ENCODE data around the gene GOLGA7B.
A peak's percentile ranks its signal among the peaks of the same experiment; 100 is the strongest.

GOLGA7B gene

DNA sequence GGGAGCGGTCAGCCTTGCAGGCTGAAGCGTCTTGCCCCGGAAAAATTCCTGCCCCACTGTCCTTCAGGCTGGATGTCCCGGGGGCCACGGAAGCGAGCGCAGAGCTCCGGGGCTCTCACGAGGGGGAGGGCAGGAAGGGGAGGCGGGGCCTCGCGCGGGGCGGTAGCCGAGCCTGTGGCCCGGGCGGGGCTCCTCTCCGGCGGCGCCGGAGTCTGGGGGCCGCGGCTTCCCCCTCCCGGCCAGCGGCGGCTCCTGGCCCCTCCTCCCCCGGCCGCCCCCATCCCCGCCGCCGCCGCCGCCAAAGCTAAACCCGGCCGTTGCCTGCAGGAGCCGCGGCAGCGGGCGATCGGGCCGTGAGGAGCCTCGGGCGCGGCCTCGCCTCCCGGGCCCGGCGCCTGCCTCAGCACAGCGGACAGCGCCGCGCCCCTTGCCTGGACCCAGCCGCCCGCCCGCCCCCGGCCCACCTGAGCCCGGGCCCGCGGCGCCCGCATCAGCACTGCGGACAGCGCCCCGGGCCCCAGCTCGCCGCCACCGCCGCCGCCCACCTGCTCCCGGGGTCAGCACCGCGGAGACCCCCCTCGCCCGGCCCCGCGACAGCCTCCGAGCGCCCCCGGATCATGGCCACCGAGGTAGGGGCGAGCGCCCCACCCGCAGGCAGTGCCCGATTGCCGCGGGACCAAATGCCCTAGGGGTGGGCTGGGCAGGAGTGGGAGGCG is at the start of gene GOLGA7B:
Gene GOLGA7B, plus strand, starts transcription at position 157 of the 716 bp plus-strand sequence. Its CDS starts 461 bp downstream, at position 618.
- H3K27ac ChIP-seq (ENCODE audit: low read depth, low read length) = no peak within 1 kb of the TSS
- peak within 1 kb of the TSS; percentile 64 for H3K4me3 ChIP-seq (ENCODE audit: low read depth, low read length)
- H3K4me1 ChIP-seq (ENCODE audit: control insufficient read depth, insufficient read depth, low read length) = no peaks in the 10 kb centered on the region
- H3K9me3 ChIP-seq (ENCODE audit: control insufficient read depth, insufficient read depth, low read length) = no peaks in the 10 kb centered on the region
- no peaks in the 10 kb centered on the region for H3K36me3 ChIP-seq (ENCODE audit: control insufficient read depth, insufficient read depth, low read length)
- H3K9ac ChIP-seq (ENCODE audit: low read depth, low read length) = no peak within 1 kb of the TSS
- H3K27me3 ChIP-seq (ENCODE audit: control insufficient read depth, insufficient read depth, low read length) = peaks cover 32% of the 10 kb centered on the region

DNA sequence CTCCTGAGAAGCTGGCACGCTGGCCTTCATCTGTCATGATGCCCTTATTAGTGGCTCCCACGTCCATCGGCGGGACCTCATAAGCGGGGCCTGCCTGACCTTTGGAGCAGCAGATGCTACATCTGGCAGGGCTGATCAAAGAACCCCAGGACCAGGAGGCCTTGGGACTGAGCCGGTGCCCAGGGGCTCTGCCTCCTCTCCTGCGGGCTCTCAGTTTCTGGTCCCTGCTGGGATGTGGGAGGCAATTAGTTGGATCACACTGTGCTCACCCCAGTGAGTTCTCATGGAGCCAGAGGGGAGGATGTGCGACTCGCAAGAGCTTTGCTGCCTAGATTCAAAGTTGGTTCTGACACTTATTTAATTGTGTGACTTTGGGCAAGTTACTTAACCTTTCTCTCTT is 49.2 kb upstream of the GOLGA7B start:
- H3K4me1 ChIP-seq (ENCODE audit: control insufficient read depth, insufficient read depth, low read length) = peaks cover 3% of the 10 kb centered on the region; the same call in 1 of the 2 replicates
- no peaks in the 10 kb centered on the region for H3K27me3 ChIP-seq (ENCODE audit: control insufficient read depth, insufficient read depth, low read length)
- no peak overlapping the region for H3K27ac ChIP-seq (ENCODE audit: low read depth, low read length)
- no peaks in the 10 kb centered on the region for H3K36me3 ChIP-seq (ENCODE audit: control insufficient read depth, insufficient read depth, low read length)
- H3K9me3 ChIP-seq (ENCODE audit: control insufficient read depth, insufficient read depth, low read length) = peaks cover 8% of the 10 kb centered on the region; the same call in 1 of the 2 replicates
- H3K9ac ChIP-seq (ENCODE audit: low read depth, low read length) = no peak overlapping the region
- H3K4me3 ChIP-seq (ENCODE audit: low read depth, low read length) = no peak overlapping the region

DNA sequence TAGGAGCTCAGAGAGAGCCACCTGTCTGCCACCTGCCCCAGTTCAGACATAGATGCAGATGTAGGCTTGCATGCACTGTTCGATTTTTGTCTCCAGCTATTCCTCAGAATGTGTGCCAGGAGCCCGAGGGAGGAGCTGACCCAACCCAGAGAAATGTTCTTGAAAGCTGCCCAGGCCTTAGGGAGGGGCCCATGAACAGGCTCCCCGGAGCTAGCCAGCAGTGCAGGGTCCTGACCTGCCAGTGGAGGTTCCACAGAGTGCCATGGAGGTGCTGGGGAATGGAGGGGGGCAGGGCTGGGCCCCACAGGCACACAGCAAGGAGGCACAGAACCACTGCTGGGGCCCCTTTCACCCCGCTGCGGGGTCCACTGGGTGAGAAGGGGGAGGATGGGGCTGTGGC is 48.2 kb upstream of the GOLGA7B start:
- peaks cover 8% of the 10 kb centered on the region; the same call in 1 of the 2 replicates for H3K9me3 ChIP-seq (ENCODE audit: control insufficient read depth, insufficient read depth, low read length)
- no peak overlapping the region for H3K27ac ChIP-seq (ENCODE audit: low read depth, low read length)
- no peak overlapping the region for H3K9ac ChIP-seq (ENCODE audit: low read depth, low read length)
- H3K27me3 ChIP-seq (ENCODE audit: control insufficient read depth, insufficient read depth, low read length) = no peaks in the 10 kb centered on the region
- H3K36me3 ChIP-seq (ENCODE audit: control insufficient read depth, insufficient read depth, low read length) = no peaks in the 10 kb centered on the region
- H3K4me3 ChIP-seq (ENCODE audit: low read depth, low read length) = no peak overlapping the region
- peaks cover 12% of the 10 kb centered on the region for H3K4me1 ChIP-seq (ENCODE audit: control insufficient read depth, insufficient read depth, low read length)

DNA sequence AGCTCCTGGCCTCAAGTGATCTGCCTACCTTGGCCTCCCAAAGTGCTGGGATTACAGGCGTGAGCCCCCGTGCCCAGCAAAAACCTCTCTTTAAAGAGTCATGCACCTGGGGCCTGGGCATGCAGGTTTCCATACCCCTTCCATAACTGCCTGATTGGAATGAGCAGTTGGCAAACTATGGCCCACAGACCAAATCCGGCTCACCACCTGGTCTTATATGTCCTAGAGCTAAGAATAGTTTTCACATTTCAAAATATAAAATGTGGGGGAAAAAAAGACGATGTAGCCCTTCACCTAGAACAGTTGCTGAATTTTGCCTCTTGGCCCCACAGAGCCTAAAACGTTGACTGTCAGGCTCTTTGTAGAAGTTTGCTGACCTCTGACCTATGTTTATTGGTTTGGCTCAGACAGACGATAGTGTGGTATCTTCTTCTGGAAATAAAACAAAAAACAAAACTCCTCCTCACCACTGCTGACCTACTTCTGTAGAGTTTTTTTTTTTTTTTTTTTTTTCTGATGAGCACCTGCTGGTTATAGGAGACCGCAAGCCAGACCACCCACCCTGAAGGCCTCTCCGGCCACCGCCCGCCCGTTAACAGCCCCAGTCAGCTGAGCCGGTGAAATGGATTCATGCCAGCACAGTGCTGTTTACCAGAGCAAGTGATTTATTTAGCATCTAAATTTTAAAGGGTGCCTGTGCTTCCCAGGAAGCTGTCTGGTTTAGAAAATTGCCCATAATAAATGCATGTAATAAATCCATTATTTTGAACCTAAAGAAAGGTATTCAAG is 44.4 kb upstream of the GOLGA7B start:
- H3K27me3 ChIP-seq (ENCODE audit: control insufficient read depth, insufficient read depth, low read length) = no peaks in the 10 kb centered on the region
- no peaks in the 10 kb centered on the region for H3K9me3 ChIP-seq (ENCODE audit: control insufficient read depth, insufficient read depth, low read length)
- H3K36me3 ChIP-seq (ENCODE audit: control insufficient read depth, insufficient read depth, low read length) = no peaks in the 10 kb centered on the region
- H3K4me1 ChIP-seq (ENCODE audit: control insufficient read depth, insufficient read depth, low read length) = peaks cover 13% of the 10 kb centered on the region
- H3K4me3 ChIP-seq (ENCODE audit: low read depth, low read length) = no peak overlapping the region
- no peak overlapping the region for H3K27ac ChIP-seq (ENCODE audit: low read depth, low read length)
- H3K9ac ChIP-seq (ENCODE audit: low read depth, low read length) = no peak overlapping the region

DNA sequence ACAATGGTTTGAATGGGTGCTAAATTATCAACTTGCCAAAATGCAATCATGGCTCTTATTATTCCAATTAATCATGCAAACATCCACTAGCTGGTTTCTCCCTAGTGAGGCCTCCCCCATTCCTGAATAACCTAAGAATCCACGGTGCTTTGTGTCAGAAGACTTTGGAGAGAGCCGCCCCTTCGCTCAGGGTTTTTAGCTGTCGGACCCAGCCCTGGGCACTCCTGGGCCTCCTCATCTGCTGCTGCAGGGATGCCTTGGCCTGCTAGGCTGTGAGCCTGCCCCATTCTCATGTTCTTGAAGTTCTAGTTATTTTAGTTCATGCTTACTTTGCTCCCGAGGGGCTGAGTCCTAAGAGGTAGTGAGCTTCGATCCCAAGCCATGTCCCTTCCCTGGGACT is 43.7 kb upstream of the GOLGA7B start:
- no peak overlapping the region for H3K27ac ChIP-seq (ENCODE audit: low read depth, low read length)
- H3K9me3 ChIP-seq (ENCODE audit: control insufficient read depth, insufficient read depth, low read length) = no peaks in the 10 kb centered on the region
- no peak overlapping the region for H3K9ac ChIP-seq (ENCODE audit: low read depth, low read length)
- no peak overlapping the region for H3K4me3 ChIP-seq (ENCODE audit: low read depth, low read length)
- peaks cover 13% of the 10 kb centered on the region for H3K4me1 ChIP-seq (ENCODE audit: control insufficient read depth, insufficient read depth, low read length)
- H3K36me3 ChIP-seq (ENCODE audit: control insufficient read depth, insufficient read depth, low read length) = no peaks in the 10 kb centered on the region
- H3K27me3 ChIP-seq (ENCODE audit: control insufficient read depth, insufficient read depth, low read length) = no peaks in the 10 kb centered on the region

DNA sequence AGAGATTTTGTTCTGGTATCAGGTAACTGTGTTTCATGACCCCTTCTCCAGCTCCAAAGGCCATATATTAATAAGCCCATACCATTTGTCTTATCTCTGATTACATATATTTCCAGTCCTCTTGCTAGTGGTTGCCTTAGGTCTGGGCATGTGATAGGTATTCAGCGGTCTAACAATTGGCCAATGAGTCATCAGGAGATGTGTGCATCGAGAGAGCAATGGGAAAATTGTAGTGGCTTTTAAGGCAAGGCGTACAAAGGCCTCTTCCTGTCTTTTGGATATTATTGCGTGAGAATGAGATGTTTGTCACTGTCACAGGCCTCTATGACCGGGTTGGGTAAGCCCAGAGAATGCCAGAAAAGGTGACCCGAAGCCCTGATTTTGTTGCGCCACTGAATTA is 39.2 kb upstream of the GOLGA7B start:
- H3K9ac ChIP-seq (ENCODE audit: low read depth, low read length) = no peak overlapping the region
- H3K36me3 ChIP-seq (ENCODE audit: control insufficient read depth, insufficient read depth, low read length) = no peaks in the 10 kb centered on the region
- H3K4me3 ChIP-seq (ENCODE audit: low read depth, low read length) = no peak overlapping the region
- no peaks in the 10 kb centered on the region for H3K27me3 ChIP-seq (ENCODE audit: control insufficient read depth, insufficient read depth, low read length)
- no peaks in the 10 kb centered on the region for H3K9me3 ChIP-seq (ENCODE audit: control insufficient read depth, insufficient read depth, low read length)
- H3K27ac ChIP-seq (ENCODE audit: low read depth, low read length) = no peak overlapping the region
- H3K4me1 ChIP-seq (ENCODE audit: control insufficient read depth, insufficient read depth, low read length) = peaks cover 12% of the 10 kb centered on the region

DNA sequence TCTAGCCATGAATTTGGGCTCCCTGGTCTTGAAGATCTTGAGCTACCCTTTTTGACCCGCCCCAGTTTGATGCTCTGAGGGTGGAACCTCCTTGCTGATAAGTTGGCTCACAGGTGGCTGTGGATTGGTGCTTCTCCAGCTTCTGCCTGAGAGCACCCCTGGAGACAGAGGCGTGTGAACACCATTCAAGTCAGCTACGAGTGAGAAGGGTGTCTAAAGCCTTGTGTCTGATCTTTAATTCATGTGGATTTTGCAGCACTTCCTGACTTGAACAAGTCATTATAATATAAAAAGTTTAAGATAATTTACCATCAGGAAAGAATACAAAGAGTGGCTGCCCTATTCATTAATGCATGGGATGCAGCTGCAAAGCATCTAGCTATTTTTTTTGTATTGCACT is 37.7 kb upstream of the GOLGA7B start:
- H3K27ac ChIP-seq (ENCODE audit: low read depth, low read length) = no peak overlapping the region
- H3K9ac ChIP-seq (ENCODE audit: low read depth, low read length) = no peak overlapping the region
- H3K9me3 ChIP-seq (ENCODE audit: control insufficient read depth, insufficient read depth, low read length) = no peaks in the 10 kb centered on the region
- H3K36me3 ChIP-seq (ENCODE audit: control insufficient read depth, insufficient read depth, low read length) = no peaks in the 10 kb centered on the region
- no peak overlapping the region for H3K4me3 ChIP-seq (ENCODE audit: low read depth, low read length)
- 0 out of 2 replicates have a peak, but pooled peaks cover 3% of the 10 kb centered on the region for H3K4me1 ChIP-seq (ENCODE audit: control insufficient read depth, insufficient read depth, low read length)
- no peaks in the 10 kb centered on the region for H3K27me3 ChIP-seq (ENCODE audit: control insufficient read depth, insufficient read depth, low read length)

DNA sequence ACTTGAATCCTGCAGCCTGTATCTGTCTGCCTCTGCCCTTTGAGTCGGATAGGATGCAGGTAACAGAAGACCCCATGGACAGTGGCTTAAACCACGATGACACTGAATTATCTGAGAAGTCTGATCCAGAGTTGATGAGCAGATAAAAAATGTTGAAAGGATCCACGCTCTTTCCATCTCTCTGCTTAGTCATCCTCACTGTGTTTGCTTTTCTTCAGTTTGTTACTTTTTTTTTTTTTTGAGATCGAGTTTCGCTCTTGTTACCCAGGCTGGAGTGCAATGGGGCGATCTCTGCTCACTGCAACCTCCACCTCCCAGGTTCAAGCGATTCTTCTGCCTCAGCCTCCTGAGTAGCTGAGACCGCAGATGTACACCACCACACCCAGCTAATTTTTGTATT is 36.9 kb upstream of the GOLGA7B start:
- no peaks in the 10 kb centered on the region for H3K9me3 ChIP-seq (ENCODE audit: control insufficient read depth, insufficient read depth, low read length)
- no peaks in the 10 kb centered on the region for H3K36me3 ChIP-seq (ENCODE audit: control insufficient read depth, insufficient read depth, low read length)
- H3K9ac ChIP-seq (ENCODE audit: low read depth, low read length) = no peak overlapping the region
- H3K4me3 ChIP-seq (ENCODE audit: low read depth, low read length) = no peak overlapping the region
- H3K27ac ChIP-seq (ENCODE audit: low read depth, low read length) = no peak overlapping the region
- 0 out of 2 replicates have a peak, but pooled peaks cover 3% of the 10 kb centered on the region for H3K4me1 ChIP-seq (ENCODE audit: control insufficient read depth, insufficient read depth, low read length)
- no peaks in the 10 kb centered on the region for H3K27me3 ChIP-seq (ENCODE audit: control insufficient read depth, insufficient read depth, low read length)

DNA sequence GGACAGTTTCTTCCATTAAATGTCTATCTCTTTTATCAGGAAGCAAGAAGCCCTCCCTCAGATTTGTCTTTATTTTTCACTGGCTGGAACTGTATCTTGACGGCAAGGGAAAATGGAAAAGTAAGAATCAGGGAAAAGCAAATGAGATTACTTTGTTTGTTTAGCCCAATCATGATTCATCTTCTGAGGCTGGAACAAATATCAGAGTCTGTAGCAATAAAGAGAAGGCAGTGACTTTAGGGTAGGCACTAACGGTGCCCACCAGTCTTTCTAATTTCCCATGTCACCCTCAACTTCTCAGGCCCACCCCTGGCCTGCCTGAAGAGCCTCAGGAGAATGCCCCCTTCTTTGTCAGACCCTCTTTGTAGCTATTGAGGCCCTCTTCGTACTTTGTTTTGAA is 36.3 kb upstream of the GOLGA7B start:
- H3K4me3 ChIP-seq (ENCODE audit: low read depth, low read length) = no peak overlapping the region

DNA sequence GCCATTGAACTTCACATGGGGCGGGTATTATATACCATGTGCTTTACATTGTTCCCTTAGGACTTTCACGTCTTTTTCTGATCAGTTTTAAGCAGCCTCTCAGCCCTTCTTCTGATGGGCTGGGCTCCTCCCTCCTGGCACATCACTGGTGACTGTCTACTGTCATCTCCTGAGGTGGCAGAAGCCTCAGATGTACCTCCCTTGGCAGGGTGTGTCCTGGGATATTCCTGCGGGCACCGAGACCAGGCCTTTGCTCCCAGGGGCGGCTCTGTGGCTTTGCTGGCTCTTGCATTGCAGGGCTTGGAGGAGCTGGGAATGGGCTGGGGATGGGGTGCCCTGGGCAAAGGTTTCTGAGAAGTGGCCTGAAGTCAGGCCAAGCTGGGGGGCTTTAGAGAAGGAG is 34.6 kb upstream of the GOLGA7B start:
- Histone ChIP-seq H3K27me3 (ENCODE audit: control insufficient read depth, insufficient read depth, low read length) (no peaks in the 10 kb centered on the region), H3K27ac (ENCODE audit: low read depth, low read length) (no peak overlapping the region), H3K4me1 (ENCODE audit: control insufficient read depth, insufficient read depth, low read length) (0 out of 2 replicates have a peak, but pooled peaks cover 3% of the 10 kb centered on the region), H3K9me3 (ENCODE audit: control insufficient read depth, insufficient read depth, low read length) (no peaks in the 10 kb centered on the region), H3K9ac (ENCODE audit: low read depth, low read length) (no peak overlapping the region), H3K36me3 (ENCODE audit: control insufficient read depth, insufficient read depth, low read length) (no peaks in the 10 kb centered on the region), H3K4me3 (ENCODE audit: low read depth, low read length) (no peak overlapping the region)

More for the DNA sequence above, 36.3 kb upstream of the GOLGA7B start:
- Histone ChIP-seq H3K27me3 (ENCODE audit: control insufficient read depth, insufficient read depth, low read length) (no peaks in the 10 kb centered on the region), H3K36me3 (ENCODE audit: control insufficient read depth, insufficient read depth, low read length) (no peaks in the 10 kb centered on the region), H3K27ac (ENCODE audit: low read depth, low read length) (no peak overlapping the region), H3K9me3 (ENCODE audit: control insufficient read depth, insufficient read depth, low read length) (no peaks in the 10 kb centered on the region), H3K4me1 (ENCODE audit: control insufficient read depth, insufficient read depth, low read length) (0 out of 2 replicates have a peak, but pooled peaks cover 3% of the 10 kb centered on the region), H3K9ac (ENCODE audit: low read depth, low read length) (no peak overlapping the region)

DNA sequence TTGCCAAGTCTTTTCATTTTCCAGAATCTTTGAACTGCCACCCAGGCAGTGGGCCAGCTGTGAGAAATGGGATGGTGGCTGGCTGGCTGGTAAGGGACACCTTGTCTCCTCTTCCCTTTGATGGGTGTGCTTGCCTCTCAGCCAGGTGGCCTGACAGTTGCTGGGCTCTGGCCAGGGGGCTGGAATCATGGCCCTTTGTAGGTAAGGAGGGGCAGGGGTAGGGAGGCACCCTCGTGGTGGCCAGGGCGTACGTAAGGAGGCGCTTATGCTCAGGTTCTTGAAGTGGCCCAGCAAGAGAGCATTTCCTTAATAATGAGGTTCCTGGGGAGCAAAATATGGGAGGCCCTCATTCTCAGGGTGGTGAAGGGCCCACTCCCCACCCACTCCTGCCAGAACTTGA is 33.0 kb upstream of the GOLGA7B start:
- no peaks in the 10 kb centered on the region for H3K27me3 ChIP-seq (ENCODE audit: control insufficient read depth, insufficient read depth, low read length)
- H3K4me1 ChIP-seq (ENCODE audit: control insufficient read depth, insufficient read depth, low read length) = peaks cover 8% of the 10 kb centered on the region
- H3K36me3 ChIP-seq (ENCODE audit: control insufficient read depth, insufficient read depth, low read length) = no peaks in the 10 kb centered on the region
- H3K9me3 ChIP-seq (ENCODE audit: control insufficient read depth, insufficient read depth, low read length) = no peaks in the 10 kb centered on the region
- no peak overlapping the region for H3K27ac ChIP-seq (ENCODE audit: low read depth, low read length)
- H3K9ac ChIP-seq (ENCODE audit: low read depth, low read length) = no peak overlapping the region
- H3K4me3 ChIP-seq (ENCODE audit: low read depth, low read length) = no peak overlapping the region
